ENCODE results near the gene PPP1R1A.

The PPP1R1A gene

DNA sequence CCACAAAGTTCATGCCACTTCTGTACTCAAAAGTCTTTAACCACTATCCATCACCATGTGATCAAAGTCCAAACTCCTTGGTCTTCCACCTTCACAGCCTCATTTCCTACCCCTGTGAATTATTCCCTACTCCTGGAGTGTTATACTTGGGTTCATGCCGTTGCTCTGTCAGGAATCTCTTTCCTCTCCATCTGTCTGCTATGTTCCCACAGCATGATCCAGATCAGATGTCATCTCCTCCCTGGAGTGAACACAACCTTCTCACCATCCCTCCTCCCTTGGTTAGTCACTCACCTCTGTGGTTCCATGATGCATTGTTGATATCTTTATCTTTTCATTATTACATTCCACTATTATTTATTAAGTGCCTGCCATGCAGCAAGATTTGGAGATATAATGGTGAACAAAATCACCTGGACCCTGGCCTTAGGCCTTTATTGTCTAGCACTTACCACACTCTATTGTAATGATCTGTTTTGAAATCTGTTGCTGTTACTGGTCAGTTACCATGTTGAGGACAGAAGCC, 23.8 kb upstream of the PPP1R1A start:
- Histone ChIP-seq H3K27me3 (ENCODE audit: control insufficient read depth in 3 of 3, insufficient read depth in 3 of 3, low read depth in 1 of 3, low read length in 3 of 3) (no peaks in the 10 kb centered on the region), H2AK5ac (ENCODE audit: low read depth, low read length) (no peak overlapping the region)

DNA sequence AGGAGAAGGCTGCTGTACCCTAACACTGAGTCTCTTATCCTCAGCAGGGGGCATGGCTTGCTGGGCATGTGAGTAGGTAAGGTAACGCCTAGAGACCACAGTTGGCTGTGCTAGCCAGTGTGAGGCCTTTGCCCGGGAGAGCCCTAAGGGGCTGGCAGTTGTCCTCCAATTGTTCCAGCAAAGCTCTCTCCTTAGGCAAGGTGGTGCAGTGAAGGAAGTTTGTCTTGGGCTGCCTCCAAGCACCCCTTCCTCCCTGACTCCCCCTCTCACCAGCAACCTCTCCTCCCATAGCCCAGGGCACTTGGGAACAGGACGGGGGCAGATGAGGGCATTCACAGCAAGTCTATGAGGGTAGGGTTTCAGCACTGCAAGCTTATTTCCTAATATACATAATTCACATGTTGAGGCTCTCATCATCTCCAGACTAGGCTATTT, 23.3 kb upstream of the PPP1R1A start:
- no peaks in the 10 kb centered on the region for H3K9me3 ChIP-seq (replicated peaks in 1 of 2; ENCODE audit: control insufficient read depth in 2 of 2, insufficient read depth in 1 of 2, low read depth in 1 of 2, low read length in 2 of 2)
- peaks cover 0 to 1% of the 10 kb centered on the region in 2 donors for H3K4me1 ChIP-seq (ENCODE audit: control insufficient read depth in 2 of 2, insufficient read depth in 1 of 2, low read depth in 1 of 2, low read length in 2 of 2)
- no peak overlapping the region for H3K9ac ChIP-seq (ENCODE audit: low read depth, low read length, poor library complexity)
- H2AK5ac ChIP-seq (ENCODE audit: low read depth, low read length), result no peak overlapping the region
- H3K18ac ChIP-seq (ENCODE audit: low read length), result peak overlapping the region; percentile 30
- H3K36me3 ChIP-seq (replicated peaks in 1 of 2; ENCODE audit: control insufficient read depth in 2 of 2, insufficient read depth in 2 of 2, low read length in 2 of 2), result no peaks in the 10 kb centered on the region
- WGBS, 2 donors (ENCODE audit: extremely low coverage in 2 of 2, insufficient read length in 2 of 2, insufficient replicate concordance in 1 of 2), result no CpG with 5 or more reads among the region's 3 CpGs
- H3K79me1 ChIP-seq (ENCODE audit: low read depth, low read length), result no peaks in the 10 kb centered on the region
- H3K4me2 ChIP-seq (ENCODE audit: insufficient read depth, low read length, poor library complexity, severe bottlenecking), result no peak overlapping the region
- no peak overlapping the region for H4K8ac ChIP-seq (ENCODE audit: low read depth, low read length)
- no peak overlapping the region for H3K4ac ChIP-seq (ENCODE audit: low read length)
- H3K27me3 ChIP-seq (ENCODE audit: control insufficient read depth in 3 of 3, insufficient read depth in 3 of 3, low read depth in 1 of 3, low read length in 3 of 3), result no peaks in the 10 kb centered on the region
- H3K14ac ChIP-seq (ENCODE audit: low read length), result no peak overlapping the region
- H3K4me3 ChIP-seq (ENCODE audit: low read length in 2 of 2), result no peak overlapping the region
- H4K91ac ChIP-seq (ENCODE audit: low read depth, low read length, poor library complexity), result no peak overlapping the region
- no peak for DNase-seq (ENCODE audit: low spot score)
- H2AFZ ChIP-seq (ENCODE audit: low read length), result no peak overlapping the region
- H2BK12ac ChIP-seq (ENCODE audit: low read length), result no peak overlapping the region
- no peak overlapping the region for H2BK120ac ChIP-seq (ENCODE audit: low read depth, low read length)
- no peak overlapping the region for H2BK5ac ChIP-seq (ENCODE audit: low read length)
- H3K27ac ChIP-seq (replicated peaks; ENCODE audit: low read length), result no peak overlapping the region
- H2BK15ac ChIP-seq (ENCODE audit: low read length), result no peak overlapping the region
- no peak overlapping the region for H3K23ac ChIP-seq (ENCODE audit: low read depth, low read length, poor library complexity)

More for the DNA sequence above, 23.8 kb upstream of the PPP1R1A start:
- H3K4me3 ChIP-seq (ENCODE audit: low read length in 2 of 2), result no peak overlapping the region
- H4K8ac ChIP-seq (ENCODE audit: low read depth, low read length), result no peak overlapping the region
- no peak overlapping the region for H3K9ac ChIP-seq (ENCODE audit: low read depth, low read length, poor library complexity)
- H3K4ac ChIP-seq (ENCODE audit: low read length), result no peak overlapping the region
- WGBS, 2 donors (ENCODE audit: extremely low coverage in 2 of 2, insufficient read length in 2 of 2, insufficient replicate concordance in 1 of 2), result no CpG with 5 or more reads among the region's 1 CpG
- H2BK120ac ChIP-seq (ENCODE audit: low read depth, low read length), result no peak overlapping the region
- H3K36me3 ChIP-seq (replicated peaks in 1 of 2; ENCODE audit: control insufficient read depth in 2 of 2, insufficient read depth in 2 of 2, low read length in 2 of 2), result no peaks in the 10 kb centered on the region
- peaks cover 0 to 1% of the 10 kb centered on the region in 2 donors for H3K4me1 ChIP-seq (ENCODE audit: control insufficient read depth in 2 of 2, insufficient read depth in 1 of 2, low read depth in 1 of 2, low read length in 2 of 2)
- no peak overlapping the region for H2BK12ac ChIP-seq (ENCODE audit: low read length)
- H2BK15ac ChIP-seq (ENCODE audit: low read length), result no peak overlapping the region
- H3K14ac ChIP-seq (ENCODE audit: low read length), result no peak overlapping the region
- no peak overlapping the region for H2BK5ac ChIP-seq (ENCODE audit: low read length)
- H3K23ac ChIP-seq (ENCODE audit: low read depth, low read length, poor library complexity), result no peak overlapping the region
- no peak overlapping the region for H2AFZ ChIP-seq (ENCODE audit: low read length)
- no peak for DNase-seq (ENCODE audit: low spot score)
- H3K27ac ChIP-seq (replicated peaks; ENCODE audit: low read length), result no peak overlapping the region
- H3K18ac ChIP-seq (ENCODE audit: low read length), result no peak overlapping the region
- no peaks in the 10 kb centered on the region for H3K79me1 ChIP-seq (ENCODE audit: low read depth, low read length)
- no peak overlapping the region for H3K4me2 ChIP-seq (ENCODE audit: insufficient read depth, low read length, poor library complexity, severe bottlenecking)
- no peaks in the 10 kb centered on the region for H3K9me3 ChIP-seq (replicated peaks in 1 of 2; ENCODE audit: control insufficient read depth in 2 of 2, insufficient read depth in 1 of 2, low read depth in 1 of 2, low read length in 2 of 2)
- H4K91ac ChIP-seq (ENCODE audit: low read depth, low read length, poor library complexity), result no peak overlapping the region

DNA sequence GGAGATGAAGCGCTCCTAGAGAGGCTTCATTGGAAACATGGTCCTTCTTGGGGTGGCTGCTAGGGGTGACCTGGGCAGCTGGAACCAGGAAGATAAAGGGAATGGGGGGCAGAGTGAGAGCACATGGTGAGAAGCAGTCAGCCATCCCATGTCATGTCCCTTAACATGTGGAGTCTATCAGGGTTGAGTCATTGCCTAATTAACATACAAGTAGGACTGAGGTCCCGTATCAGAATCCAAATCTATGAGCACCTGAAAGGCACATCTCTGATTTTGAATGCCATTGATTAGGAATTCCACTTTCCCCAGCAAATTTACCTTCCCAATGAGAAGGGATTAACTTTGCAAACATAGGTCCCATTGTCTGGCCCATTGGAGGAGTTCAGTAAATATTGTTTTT, 20.3 kb upstream of the PPP1R1A start:
- Histone ChIP-seq H3K4me2 (ENCODE audit: insufficient read depth, low read length, poor library complexity, severe bottlenecking) (no peak overlapping the region), H3K9ac (ENCODE audit: low read depth, low read length, poor library complexity) (no peak overlapping the region), H2BK12ac (ENCODE audit: low read length) (no peak overlapping the region), H4K91ac (ENCODE audit: low read depth, low read length, poor library complexity) (no peak overlapping the region), H3K4me3 (ENCODE audit: low read length in 2 of 2) (no peak overlapping the region), H2BK15ac (ENCODE audit: low read length) (no peak overlapping the region), H3K14ac (ENCODE audit: low read length) (no peak overlapping the region), H3K4ac (ENCODE audit: low read length) (no peak overlapping the region), H2AFZ (ENCODE audit: low read length) (no peak overlapping the region), H3K36me3 (replicated peaks in 1 of 2; ENCODE audit: control insufficient read depth in 2 of 2, insufficient read depth in 2 of 2, low read length in 2 of 2) (no peaks in the 10 kb centered on the region), H2BK120ac (ENCODE audit: low read depth, low read length) (no peak overlapping the region), H3K23ac (ENCODE audit: low read depth, low read length, poor library complexity) (no peak overlapping the region), H3K27ac (replicated peaks; ENCODE audit: low read length) (no peak overlapping the region), H3K9me3 (replicated peaks in 1 of 2; ENCODE audit: control insufficient read depth in 2 of 2, insufficient read depth in 1 of 2, low read depth in 1 of 2, low read length in 2 of 2) (no peaks in the 10 kb centered on the region), H3K18ac (ENCODE audit: low read length) (no peak overlapping the region), H3K27me3 (ENCODE audit: control insufficient read depth in 3 of 3, insufficient read depth in 3 of 3, low read depth in 1 of 3, low read length in 3 of 3) (no peaks in the 10 kb centered on the region), H3K4me1 (ENCODE audit: control insufficient read depth in 2 of 2, insufficient read depth in 1 of 2, low read depth in 1 of 2, low read length in 2 of 2) (peaks cover 0 to 1% of the 10 kb centered on the region in 2 donors), H2AK5ac (ENCODE audit: low read depth, low read length) (no peak overlapping the region), H2BK5ac (ENCODE audit: low read length) (no peak overlapping the region), H3K79me1 (ENCODE audit: low read depth, low read length) (no peaks in the 10 kb centered on the region), H4K8ac (ENCODE audit: low read depth, low read length) (no peak overlapping the region)
- DNase-seq (ENCODE audit: low spot score), result no peak
- no CpG with 5 or more reads among the region's 2 CpGs for whole genome bisulfite sequencing, 2 donors (ENCODE audit: extremely low coverage in 2 of 2, insufficient read length in 2 of 2, insufficient replicate concordance in 1 of 2)

DNA sequence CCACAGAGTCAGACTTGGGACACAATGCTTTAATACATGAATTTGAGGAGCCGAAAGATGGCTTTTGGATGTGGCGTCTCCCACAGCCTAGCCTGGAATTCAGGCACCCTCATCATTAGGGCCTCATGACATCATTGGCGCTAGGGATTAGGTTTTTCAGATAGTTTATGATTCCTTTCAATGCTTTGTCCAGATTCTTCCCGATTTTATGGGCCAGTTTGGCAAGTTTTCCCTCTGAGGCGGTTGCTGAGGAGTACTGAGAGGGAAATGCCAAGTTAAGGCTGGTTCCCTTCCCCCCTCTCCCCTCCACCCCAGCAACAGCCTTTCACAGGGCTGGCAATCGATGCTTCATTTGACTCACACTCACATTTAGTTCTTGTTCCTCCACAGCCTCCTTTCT, 19.7 kb upstream of the PPP1R1A start:
- Histone ChIP-seq H2BK5ac (ENCODE audit: low read length) (no peak overlapping the region), H3K27ac (replicated peaks; ENCODE audit: low read length) (no peak overlapping the region), H3K4me3 (ENCODE audit: low read length in 2 of 2) (no peak overlapping the region), H3K36me3 (replicated peaks in 1 of 2; ENCODE audit: control insufficient read depth in 2 of 2, insufficient read depth in 2 of 2, low read length in 2 of 2) (no peaks in the 10 kb centered on the region), H3K27me3 (ENCODE audit: control insufficient read depth in 3 of 3, insufficient read depth in 3 of 3, low read depth in 1 of 3, low read length in 3 of 3) (no peaks in the 10 kb centered on the region), H3K9ac (ENCODE audit: low read depth, low read length, poor library complexity) (no peak overlapping the region), H4K91ac (ENCODE audit: low read depth, low read length, poor library complexity) (no peak overlapping the region), H3K79me1 (ENCODE audit: low read depth, low read length) (no peaks in the 10 kb centered on the region), H3K9me3 (replicated peaks in 1 of 2; ENCODE audit: control insufficient read depth in 2 of 2, insufficient read depth in 1 of 2, low read depth in 1 of 2, low read length in 2 of 2) (no peaks in the 10 kb centered on the region), H2BK120ac (ENCODE audit: low read depth, low read length) (no peak overlapping the region), H3K23ac (ENCODE audit: low read depth, low read length, poor library complexity) (no peak overlapping the region), H2AK5ac (ENCODE audit: low read depth, low read length) (no peak overlapping the region), H2BK15ac (ENCODE audit: low read length) (no peak overlapping the region), H3K18ac (ENCODE audit: low read length) (no peak overlapping the region), H3K4me2 (ENCODE audit: insufficient read depth, low read length, poor library complexity, severe bottlenecking) (no peak overlapping the region), H2AFZ (ENCODE audit: low read length) (no peak overlapping the region), H2BK12ac (ENCODE audit: low read length) (no peak overlapping the region), H4K8ac (ENCODE audit: low read depth, low read length) (no peak overlapping the region), H3K4ac (ENCODE audit: low read length) (no peak overlapping the region), H3K14ac (ENCODE audit: low read length) (no peak overlapping the region), H3K4me1 (ENCODE audit: control insufficient read depth in 2 of 2, insufficient read depth in 1 of 2, low read depth in 1 of 2, low read length in 2 of 2) (peaks cover 0 to 1% of the 10 kb centered on the region in 2 donors)
- DNase-seq (ENCODE audit: low spot score), result no peak
- WGBS, 2 donors (ENCODE audit: extremely low coverage in 2 of 2, insufficient read length in 2 of 2, insufficient replicate concordance in 1 of 2), result no CpG with 5 or more reads among the region's 6 CpGs
